ENCODE data around the gene PEX11G.

Gene PEX11G

GRCh38 chr19:7488736-7489353 is at the start of gene PEX11G:
TSS of gene PEX11G (minus strand) at chr19:7489035. CDS start at chr19:7489010, 25 bp downstream.
- DNase-seq (ENCODE audit: low spot score), result peak; percentile 98

DNA sequence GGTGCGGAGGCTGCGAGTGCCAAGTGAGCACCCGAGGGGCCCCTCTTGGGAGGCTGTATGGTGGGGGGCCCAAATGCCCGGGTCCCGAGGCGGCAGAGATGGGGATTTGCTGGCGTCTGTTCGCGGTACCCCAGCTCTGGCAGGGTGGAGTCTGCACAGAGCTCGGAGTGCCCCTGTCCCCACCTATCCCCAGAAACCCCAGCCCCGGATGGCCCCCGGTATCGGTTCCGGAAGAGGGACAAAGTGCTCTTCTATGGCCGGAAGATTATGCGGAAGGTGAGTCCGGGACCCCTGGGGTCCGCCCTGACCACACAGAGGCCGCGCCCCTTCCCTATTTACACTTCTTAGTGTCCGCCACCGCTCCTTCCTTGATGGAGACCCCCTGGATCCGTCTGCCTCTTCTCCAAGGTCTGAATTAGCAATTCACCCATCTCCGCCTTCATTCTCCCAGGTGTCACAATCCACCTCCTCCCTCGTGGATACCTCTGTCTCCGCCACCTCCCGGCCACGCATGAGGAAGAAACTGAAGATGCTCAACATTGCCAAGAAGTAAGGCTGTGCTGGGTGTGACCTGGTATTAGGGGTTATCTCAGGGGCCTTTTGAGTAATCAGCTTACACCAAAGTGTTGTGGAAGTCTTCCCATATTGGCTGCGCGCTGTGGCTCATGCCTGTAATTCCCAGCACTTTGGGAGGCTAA is 47.3 kb upstream of the PEX11G start:
- peak; percentile 60 for DNase-seq (ENCODE audit: low spot score)

DNA sequence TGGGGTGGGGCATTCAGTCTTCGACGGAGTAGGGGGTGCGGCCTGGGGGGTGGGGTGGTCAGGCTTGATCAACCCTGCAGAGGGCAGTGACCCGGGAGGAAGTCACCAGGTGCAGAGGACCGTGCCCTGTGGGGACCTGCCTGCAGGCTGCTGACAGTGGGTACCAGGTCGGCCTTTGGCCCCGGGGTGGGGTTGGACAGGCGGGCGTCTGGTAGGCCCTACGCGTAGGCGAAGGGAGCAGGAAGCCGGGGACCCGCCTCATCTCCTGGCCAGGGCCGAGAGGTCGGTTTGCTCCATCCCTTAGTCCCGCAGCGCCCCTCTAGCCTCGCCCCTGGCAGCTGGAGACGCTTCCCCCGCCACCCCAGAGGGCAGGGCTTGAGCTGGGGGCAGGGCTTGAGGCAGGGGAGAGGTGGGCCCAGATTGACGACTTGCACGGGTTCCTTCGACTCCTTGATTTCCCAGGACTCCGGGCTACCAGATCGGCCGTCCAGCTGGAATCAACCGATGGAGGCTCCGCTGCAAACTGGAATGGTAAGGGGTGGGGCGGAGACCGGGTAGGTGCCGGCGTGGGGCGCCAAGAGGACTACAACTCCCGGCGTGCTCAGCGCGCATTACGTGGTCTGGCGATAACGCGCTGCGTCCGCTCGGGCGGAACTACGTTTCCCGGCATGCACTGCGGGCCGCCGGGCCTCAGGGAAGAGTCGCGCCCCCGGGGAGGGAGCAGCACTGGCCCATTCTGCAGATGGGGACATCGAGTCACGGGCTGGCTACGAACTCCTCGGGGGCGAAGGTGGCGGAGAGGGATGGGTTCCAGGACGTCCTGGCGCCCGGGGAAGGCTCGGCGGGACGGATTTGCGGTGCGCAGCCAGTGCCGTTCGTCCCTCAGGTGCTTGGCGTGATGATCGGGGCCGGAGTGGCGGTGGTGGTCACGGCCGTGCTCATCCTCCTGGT is 46.5 kb upstream of the PEX11G start, which contains the start of gene PNPLA6:
PNPLA6 (plus strand) TSS at position 671 of the 951 bp plus-strand sequence; CDS start at position 743, 72 bp downstream.
- DNase-seq (ENCODE audit: low spot score), result peak; percentile 95

GRCh38 chr19:7534531-7535046 is 45.8 kb upstream of the PEX11G start:
- peak; percentile 53 for DNase-seq (ENCODE audit: low spot score)

GRCh38 chr19:7533925-7534480 is 45.2 kb upstream of the PEX11G start:
- DNase-seq (ENCODE audit: low spot score), result peak; percentile 91

DNA sequence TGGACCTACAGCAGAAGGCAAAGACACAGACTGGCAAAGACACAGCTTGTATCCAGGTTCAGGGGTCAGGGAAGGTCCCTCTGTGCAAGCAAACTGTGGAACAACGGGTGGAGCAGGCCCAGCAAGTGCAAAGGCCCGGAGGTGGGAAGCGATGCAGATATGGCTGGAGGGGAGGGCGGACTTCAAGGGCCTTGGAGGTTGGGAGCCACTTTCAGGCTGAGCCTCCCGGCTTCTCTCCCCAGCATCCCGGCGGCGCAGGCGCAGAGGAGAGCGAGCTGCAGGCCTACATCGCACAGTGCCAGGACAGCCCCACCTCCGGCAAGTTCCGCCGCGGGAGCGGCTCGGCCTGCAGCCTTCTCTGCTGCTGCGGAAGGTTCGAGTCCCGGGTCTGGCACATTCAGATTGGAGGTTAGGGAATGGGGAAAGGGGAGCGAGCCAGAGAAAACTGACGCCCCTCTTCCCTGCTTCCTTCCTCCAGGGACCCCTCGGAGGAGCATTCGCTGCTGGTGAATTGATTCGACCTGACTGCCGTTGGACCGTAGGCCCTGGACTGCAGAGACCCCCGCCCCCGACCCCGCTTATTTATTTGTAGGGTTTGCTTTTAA is 44.5 kb upstream of the PEX11G start:
- no peak for DNase-seq (ENCODE audit: low spot score)

DNA sequence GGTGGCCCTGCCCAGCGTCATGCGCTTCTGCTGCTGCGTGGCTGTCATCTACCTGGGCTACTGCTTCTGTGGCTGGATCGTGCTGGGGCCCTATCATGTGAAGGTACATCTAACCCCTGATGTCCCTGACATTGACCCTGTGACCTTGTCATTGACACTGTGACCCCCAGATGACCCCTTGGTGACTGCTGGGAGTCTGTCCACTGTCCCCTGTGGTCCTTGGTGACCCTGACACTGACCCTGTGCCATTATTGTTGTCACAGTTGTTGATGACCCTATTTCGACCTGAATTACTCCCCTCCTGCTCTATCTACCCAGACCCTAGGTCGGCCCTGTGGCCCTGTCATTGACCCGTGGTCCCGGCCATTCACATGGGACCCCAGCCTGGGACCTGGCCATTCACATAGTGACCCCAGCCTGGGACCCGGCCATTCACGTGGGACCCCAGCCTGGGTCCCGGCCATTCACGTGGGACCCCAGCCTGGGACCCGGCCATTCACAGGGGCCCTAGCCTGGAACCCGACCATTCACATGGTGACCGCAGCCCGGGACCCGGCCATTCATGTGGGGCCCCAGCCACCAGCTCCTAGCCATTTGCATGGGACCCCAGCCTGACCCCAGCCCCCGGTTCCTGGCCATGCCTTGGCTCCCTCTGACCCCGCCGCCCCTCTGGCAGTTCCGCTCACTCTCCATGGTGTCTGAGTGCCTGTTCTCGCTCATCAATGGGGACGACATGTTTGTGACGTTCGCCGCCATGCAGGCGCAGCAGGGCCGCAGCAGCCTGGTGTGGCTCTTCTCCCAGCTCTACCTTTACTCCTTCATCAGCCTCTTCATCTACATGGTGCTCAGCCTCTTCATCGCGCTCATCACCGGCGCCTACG is 41.0 kb upstream of the PEX11G start:
- DNase-seq (ENCODE audit: low spot score), result no peak

DNA sequence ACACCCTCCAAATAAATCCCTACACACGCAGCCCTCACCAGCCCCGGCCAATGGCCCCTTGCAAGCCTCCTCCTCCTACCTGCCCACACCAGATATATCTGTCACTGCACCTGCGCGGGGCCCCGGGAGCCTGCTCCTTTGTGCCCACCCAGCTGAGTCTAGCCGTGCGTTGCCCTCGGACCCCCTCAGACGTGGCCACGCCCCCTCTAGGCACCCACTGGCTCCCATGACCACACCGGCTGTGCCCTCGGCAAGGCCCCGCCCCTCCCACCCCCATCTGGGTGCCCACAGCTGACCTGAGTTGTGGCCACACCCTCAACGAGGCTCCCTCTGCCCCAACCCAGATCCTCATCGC is 40.4 kb upstream of the PEX11G start:
- no peak for DNase-seq (ENCODE audit: low spot score)

DNA sequence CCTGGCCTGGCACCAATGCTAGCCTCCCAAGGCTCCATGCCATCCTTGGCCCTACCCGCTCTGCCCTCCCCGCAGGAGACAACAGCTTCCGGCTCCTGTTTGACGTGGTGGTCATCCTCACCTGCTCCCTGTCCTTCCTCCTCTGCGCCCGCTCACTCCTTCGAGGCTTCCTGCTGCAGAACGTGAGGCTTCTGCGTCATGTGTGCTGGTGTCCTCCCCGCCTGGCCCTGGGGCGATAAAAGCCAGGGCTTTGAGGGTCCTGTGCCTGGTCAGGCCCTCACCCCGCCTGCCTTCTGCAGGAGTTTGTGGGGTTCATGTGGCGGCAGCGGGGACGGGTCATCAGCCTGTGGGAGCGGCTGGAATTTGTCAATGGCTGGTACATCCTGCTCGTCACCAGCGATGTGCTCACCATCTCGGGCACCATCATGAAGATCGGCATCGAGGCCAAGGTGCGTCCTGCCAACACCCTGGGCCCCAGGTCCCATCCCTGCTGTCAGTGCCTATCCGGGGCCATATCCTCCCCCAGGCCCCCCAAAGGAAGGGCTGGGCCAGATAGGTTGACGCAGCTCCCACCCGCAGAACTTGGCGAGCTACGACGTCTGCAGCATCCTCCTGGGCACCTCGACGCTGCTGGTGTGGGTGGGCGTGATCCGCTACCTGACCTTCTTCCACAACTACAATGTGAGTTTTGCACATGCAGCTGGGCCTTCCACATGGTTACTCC is 39.8 kb upstream of the PEX11G start:
- no peak for DNase-seq (ENCODE audit: low spot score)

DNA sequence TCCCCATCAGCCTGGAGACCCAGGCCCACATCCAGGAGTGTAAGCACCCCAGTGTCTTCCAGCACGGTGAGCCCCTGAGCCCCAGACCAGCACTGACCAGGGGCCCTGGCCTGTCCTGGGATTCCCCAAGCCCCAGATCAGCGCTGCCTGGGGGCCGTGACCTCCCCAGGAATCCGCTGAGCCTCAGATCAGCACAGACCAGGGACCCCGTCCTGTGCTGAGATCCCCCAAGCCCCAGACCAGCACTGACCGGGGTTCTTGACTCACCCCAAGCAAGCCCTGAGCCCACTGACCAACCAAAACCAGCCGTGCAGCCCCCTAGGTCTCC is 39.3 kb upstream of the PEX11G start:
- DNase-seq (ENCODE audit: low spot score), result no peak

DNA sequence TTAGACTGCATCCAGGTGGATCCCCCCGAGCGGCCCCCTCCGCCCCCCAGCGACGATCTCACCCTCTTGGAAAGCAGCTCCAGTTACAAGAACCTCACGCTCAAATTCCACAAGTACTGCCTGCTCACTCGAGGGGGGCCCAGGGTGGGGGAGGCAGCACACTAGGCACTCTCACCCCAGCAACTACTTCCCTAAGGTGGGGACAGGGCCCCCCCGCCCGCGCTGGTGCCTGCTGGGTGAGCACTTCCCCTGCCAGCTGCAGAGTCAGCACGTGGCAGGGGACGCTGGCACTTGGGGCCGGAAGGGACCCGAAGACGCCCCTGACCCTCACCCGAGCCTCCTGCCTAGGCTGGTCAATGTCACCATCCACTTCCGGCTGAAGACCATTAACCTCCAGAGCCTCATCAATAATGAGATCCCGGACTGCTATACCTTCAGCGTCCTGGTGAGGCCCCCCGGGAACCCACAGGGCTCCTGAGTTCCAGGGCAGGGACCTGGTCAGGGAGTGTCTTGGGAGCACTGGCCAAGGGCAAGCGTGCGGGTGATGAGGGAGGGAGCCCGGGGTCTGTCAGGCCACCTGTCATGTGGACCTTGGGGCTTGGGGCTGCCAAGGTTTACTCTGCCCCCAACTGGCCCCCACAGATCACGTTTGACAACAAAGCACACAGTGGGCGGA is 38.8 kb upstream of the PEX11G start:
- DNase-seq (ENCODE audit: low spot score), result no peak

DNA sequence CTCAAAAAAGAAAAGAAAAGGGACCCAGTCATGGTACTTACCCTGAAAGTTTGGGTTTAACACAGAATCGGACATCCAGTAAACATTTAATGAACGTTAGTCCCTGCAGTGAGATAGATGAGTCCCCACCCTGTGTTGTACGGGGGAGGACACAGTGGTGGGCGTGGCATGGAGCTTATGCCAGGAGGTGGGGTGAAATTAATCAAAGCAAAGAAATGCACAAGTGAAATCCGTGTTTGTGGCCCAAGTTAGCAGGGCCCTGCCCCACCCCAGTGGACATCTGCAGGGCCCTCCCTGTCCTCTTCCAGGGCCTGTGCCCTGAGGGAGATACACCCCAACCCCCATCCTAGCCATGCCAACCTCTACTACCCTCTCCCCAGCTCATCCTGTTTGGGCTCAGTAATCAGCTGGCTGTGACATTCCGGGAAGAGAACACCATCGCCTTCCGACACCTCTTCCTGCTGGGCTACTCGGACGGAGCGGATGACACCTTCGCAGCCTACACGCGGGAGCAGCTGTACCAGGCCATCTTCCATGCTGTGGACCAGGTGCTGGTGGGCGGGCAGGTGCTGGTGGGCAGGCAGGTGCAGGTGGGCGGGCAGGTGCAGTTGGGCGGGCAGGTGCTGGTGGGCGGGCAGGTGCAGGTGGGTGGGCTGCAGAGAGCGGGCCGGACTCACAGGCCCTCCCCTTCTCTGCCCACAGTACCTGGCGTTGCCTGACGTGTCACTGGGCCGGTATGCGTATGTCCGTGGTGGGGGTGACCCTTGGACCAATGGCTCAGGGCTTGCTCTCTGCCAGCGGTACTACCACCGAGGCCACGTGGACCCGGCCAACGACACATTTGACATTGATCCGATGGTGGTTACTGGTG is 37.5 kb upstream of the PEX11G start:
- no peak for DNase-seq (ENCODE audit: low spot score)

DNA sequence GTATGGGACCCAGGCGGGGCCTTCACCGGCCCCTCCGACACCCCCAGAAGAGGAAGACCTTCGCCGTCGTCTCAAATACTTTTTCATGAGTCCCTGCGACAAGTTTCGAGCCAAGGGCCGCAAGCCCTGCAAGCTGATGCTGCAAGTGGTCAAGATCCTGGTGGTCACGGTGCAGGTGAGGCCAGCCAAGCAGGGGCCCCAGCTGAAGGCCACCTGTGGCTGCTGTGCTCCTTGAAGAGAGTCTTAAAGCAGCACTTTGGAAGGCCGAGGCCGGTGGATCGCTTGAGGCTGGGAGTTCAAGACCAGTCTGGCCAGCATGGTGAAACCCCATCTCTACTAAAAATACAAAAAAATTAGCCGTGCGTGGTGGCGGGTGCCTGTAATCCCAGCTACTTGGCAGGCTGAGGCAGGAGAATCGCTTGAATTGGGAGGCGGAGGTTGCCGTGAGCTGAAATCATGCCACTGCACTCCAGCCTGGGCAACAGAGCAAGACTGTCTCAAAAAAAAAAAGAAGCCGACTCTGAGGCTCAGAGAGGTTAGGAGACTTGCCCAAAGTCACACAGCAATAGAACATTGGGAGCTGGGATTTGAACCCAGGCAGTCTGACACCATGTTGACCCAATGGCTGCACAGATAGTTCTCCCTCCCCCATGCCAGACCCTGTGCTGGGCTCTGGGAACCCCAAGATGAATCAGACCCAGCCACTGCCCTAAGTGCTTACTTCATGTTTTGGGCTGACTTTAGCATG is 36.3 kb upstream of the PEX11G start:
- DNase-seq (ENCODE audit: low spot score), result no peak

GRCh38 chr19:7524523-7524922 is 35.7 kb upstream of the PEX11G start:
- no peak for DNase-seq (ENCODE audit: low spot score)

- no peak for DNase-seq (ENCODE audit: low spot score)
Observed at GRCh38 chr19:7522923-7523667, 34.3 kb upstream of the PEX11G start.

GRCh38 chr19:7522072-7522922 is 33.5 kb upstream of the PEX11G start, which contains the start of gene MCOLN1:
TSS of gene MCOLN1 (plus strand) at chr19:7522624. CDS start at chr19:7522751, 127 bp downstream.
- peak; percentile 100 for DNase-seq (ENCODE audit: low spot score)

Data from germinal center (tissue), 1 donor.